HepG2 (cell line): ENCODE data around the gene CAMSAP1. TPM values are rescaled to one million over a fixed set of nuclear protein-coding genes. Genes with fewer than 3 reads are reported as not detected.
A peak's percentile ranks its signal among the peaks of the same experiment; 100 is the strongest.

Source experiments
- CENPT ChIP-seq: sonication (generic); formaldehyde crosslinking; IDR thresholded peaks from 2 replicates; pipeline ENCODE4 v1.8.0; 2022; ENCODE audit warnings: low read depth, mild to moderate bottlenecking, moderate library complexity, missing genetic modification reagents
- MAZ ChIP-seq, 2 experiments: sonication (generic) in 1 of 2; formaldehyde crosslinking in 1 of 2; IDR thresholded peaks; 2 replicates each; pipeline versions ENCODE4 v1.5.0 to v1.6.1; 2012 to 2020; ENCODE audit warnings: low read depth in 2 of 2, mild to moderate bottlenecking in 2 of 2, borderline replicate concordance in 1 of 2, improper control_type of control experiment in 1 of 2, low read length in 1 of 2, missing genetic modification reagents in 1 of 2, moderate library complexity in 1 of 2
- MYC ChIP-seq: sonication (generic); formaldehyde crosslinking; IDR thresholded peaks from 2 replicates; pipeline ENCODE4 v1.9.0; 2021; ENCODE audit warnings: missing genetic modification reagents, borderline replicate concordance
- ZC3H4 ChIP-seq: sonication (generic); formaldehyde crosslinking; IDR thresholded peaks from 2 replicates; pipeline ENCODE4 v1.4.0; 2020; ENCODE audit warnings: missing genetic modification reagents, borderline replicate concordance
- ZFY ChIP-seq: sonication (generic); formaldehyde crosslinking; IDR thresholded peaks from 2 replicates; pipeline ENCODE4 v1.4.0; 2020; ENCODE audit warnings: missing genetic modification reagents
- ZNF446 ChIP-seq: sonication (generic); formaldehyde crosslinking; IDR thresholded peaks from 2 replicates; pipeline ENCODE4 v1.5.0; 2020; ENCODE audit warnings: mild to moderate bottlenecking, missing genetic modification reagents
- polyA plus RNA-seq, 8 experiments: library from polyadenylated mRNA; depleted of rRNA in 3 of 8; stranded (reverse) in 7 of 8; unstranded in 1 of 8; fragments of >200 nt; fragmentation: Illumina TruSeq in 4 of 8; extraction: Trizol in 4 of 8; gene quantifications; 2 replicates each; pipeline versions ENCODE4 v1.2.1 to v1.2.3, GENCODE V29; 2011 to 2016; ENCODE audit warnings: low read depth in 4 of 8, missing spikeins in 1 of 8, mixed read lengths in 1 of 8; ENCODE audit not compliant: insufficient read depth in 1 of 8
- total RNA-seq, 5 experiments: library from RNA; depleted of rRNA; stranded (reverse); fragments of >200 nt; fragmentation: Illumina TruSeq; extraction: Trizol; gene quantifications; 2 replicates each; pipeline ENCODE4 v1.2.3, GENCODE V29; 2016; ENCODE audit warnings: low read depth in 1 of 5
- TF ChIP-seq, protein P1 (sequence below): sonication (generic); formaldehyde crosslinking; IDR thresholded peaks from 2 replicates; pipeline ENCODE4 v1.8.1; 2023; ENCODE audit warnings: mild to moderate bottlenecking, missing genetic modification reagents
- TF ChIP-seq, protein P2 (sequence below): conservative IDR thresholded peaks from 2 replicates; pipeline ENCODE4 v1.6.1; 2018; ENCODE audit warnings: missing genetic modification reagents
- TF ChIP-seq, protein P3 (sequence below): IDR thresholded peaks from 2 replicates; pipeline ENCODE4 v1.6.1; 2012; ENCODE audit warnings: inconsistent platforms
- TF ChIP-seq, protein P4 (sequence below): sonication (generic); formaldehyde crosslinking; IDR thresholded peaks from 2 replicates; pipeline ENCODE4 v1.4.0; 2020; ENCODE audit warnings: mild to moderate bottlenecking, low read depth, missing genetic modification reagents

CAMSAP1 gene
- total and polyA plus RNA-seq, 2 of the 13 experiments (the other 11 are each of a cell fraction or from before 2014, with no cell fraction given), result 3.8 to 12.4 TPM

DNA sequence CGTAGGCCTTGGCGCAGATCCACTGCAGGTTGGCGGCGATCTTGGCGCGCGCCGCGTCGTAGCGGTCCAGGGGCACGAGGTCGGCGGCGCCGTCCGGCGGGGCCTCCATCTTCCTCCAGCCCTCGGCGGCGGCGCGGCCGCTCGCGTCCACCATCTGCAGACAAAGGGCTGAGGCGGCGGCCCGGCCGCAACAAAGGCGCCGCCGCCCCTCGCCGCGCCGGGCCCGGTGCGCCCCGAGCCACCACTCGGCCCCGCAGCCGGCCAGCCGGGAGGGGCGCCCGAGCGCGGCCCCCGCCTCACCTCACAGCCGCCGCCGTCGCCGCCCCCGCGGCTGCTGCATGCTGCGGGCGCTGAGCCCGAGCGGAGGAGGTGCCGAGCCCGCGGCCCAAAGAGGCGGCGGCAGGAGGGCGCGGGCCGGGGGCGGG lies 328 bp downstream of the CAMSAP1 start (continued):
- TF ChIP-seq ZFY (CRISPR knock-in tag), result peak; percentile 48; the same call in 1 of the 2 replicates
- TF ChIP-seq ZC3H4, result no peak
- TF ChIP-seq, protein P1, sequence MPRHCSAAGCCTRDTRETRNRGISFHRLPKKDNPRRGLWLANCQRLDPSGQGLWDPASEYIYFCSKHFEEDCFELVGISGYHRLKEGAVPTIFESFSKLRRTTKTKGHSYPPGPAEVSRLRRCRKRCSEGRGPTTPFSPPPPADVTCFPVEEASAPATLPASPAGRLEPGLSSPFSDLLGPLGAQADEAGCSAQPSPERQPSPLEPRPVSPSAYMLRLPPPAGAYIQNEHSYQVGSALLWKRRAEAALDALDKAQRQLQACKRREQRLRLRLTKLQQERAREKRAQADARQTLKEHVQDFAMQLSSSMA, result no peak
- TF ChIP-seq, protein P2, sequence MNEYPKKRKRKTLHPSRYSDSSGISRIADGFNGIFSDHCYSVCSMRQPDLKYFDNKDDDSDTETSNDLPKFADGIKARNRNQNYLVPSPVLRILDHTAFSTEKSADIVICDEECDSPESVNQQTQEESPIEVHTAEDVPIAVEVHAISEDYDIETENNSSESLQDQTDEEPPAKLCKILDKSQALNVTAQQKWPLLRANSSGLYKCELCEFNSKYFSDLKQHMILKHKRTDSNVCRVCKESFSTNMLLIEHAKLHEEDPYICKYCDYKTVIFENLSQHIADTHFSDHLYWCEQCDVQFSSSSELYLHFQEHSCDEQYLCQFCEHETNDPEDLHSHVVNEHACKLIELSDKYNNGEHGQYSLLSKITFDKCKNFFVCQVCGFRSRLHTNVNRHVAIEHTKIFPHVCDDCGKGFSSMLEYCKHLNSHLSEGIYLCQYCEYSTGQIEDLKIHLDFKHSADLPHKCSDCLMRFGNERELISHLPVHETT (CRISPR knock-in tag), result no peak
- TF ChIP-seq, protein P3, sequence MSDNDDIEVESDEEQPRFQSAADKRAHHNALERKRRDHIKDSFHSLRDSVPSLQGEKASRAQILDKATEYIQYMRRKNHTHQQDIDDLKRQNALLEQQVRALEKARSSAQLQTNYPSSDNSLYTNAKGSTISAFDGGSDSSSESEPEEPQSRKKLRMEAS, result peak; percentile 88
- 0 out of 2 replicates have a peak, but pooled peaks have one; percentile 46 for TF ChIP-seq CENPT (CRISPR knock-in tag)
- no peak for TF ChIP-seq MAZ (IDR thresholded peaks at IDR 0.05; ENCODE audit: borderline replicate concordance, low read depth, low read length)
- TF ChIP-seq MAZ (CRISPR knock-in tag; IDR thresholded peaks at IDR 0.05; ENCODE audit: low read depth), result no peak
- TF ChIP-seq MYC, result peak; percentile 66; the same call in 1 of the 2 replicates
- 0 out of 2 replicates have a peak, but pooled peaks have one; percentile 39 for TF ChIP-seq ZNF446
- TF ChIP-seq, protein P4, sequence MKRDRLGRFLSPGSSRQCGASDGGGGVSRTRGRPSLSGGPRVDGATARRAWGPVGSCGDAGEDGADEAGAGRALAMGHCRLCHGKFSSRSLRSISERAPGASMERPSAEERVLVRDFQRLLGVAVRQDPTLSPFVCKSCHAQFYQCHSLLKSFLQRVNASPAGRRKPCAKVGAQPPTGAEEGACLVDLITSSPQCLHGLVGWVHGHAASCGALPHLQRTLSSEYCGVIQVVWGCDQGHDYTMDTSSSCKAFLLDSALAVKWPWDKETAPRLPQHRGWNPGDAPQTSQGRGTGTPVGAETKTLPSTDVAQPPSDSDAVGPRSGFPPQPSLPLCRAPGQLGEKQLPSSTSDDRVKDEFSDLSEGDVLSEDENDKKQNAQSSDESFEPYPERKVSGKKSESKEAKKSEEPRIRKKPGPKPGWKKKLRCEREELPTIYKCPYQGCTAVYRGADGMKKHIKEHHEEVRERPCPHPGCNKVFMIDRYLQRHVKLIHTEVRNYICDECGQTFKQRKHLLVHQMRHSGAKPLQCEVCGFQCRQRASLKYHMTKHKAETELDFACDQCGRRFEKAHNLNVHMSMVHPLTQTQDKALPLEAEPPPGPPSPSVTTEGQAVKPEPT (CRISPR knock-in tag), result no peak
